SK-N-SH (cell line): ENCODE results near the gene PSME2. TPM values are rescaled to one million over a fixed set of nuclear protein-coding genes. Genes with fewer than 3 reads are reported as not detected.

ENCODE experiments used
- CTCF ChIA-PET: fragments of 300-600, 350-600 bp; formaldehyde crosslinking; extraction: SDS; loops from one replicate; lab custom pipeline; 2021; lab: Yijun Ruan, JAX
- POLR2A ChIA-PET: fragments of 350-600 bp; sonication (Branson Sonifier 250); formaldehyde crosslinking; extraction: SDS; loops from one replicate; lab custom pipeline; 2020; ENCODE audit warnings: antibody characterized with exemption, inconsistent platforms; lab: Yijun Ruan, JAX
- DNase-seq: peaks from one replicate; pipeline ENCODE4 v3.0.0; 2012
- H2AFZ ChIP-seq: fragments of 200-600 bp; sonication (generic); 2 replicates; pipeline ENCODE4 v1.8.1; 2016; ENCODE audit warnings: antibody characterized with exemption, mild to moderate bottlenecking, low read depth
- H3F3A ChIP-seq: fragments of 200-600 bp; sonication (generic); replicated peaks from 2 replicates; pipeline ENCODE3; 2016; ENCODE audit warnings: antibody characterized with exemption, mild to moderate bottlenecking; ENCODE audit not compliant: insufficient read depth
- H3K27ac ChIP-seq, 2 experiments: fragments of 200-500 bp in 1 of 2; fragments of 200-600 bp in 1 of 2; sonication (Bioruptor generic) in 1 of 2; sonication (generic), shearing (Covaris generic) in 1 of 2; 2 replicates each; pipeline versions ENCODE4 v1.5.1 to v1.6.1; 2014 to 2016; ENCODE audit warnings: low read depth in 2 of 2, inconsistent platforms in 1 of 2, low read length in 1 of 2, mild to moderate bottlenecking in 1 of 2, mixed read lengths in 1 of 2
- H3K27me3 ChIP-seq: fragments of 200-600 bp; sonication (generic), shearing (Covaris generic); 2 replicates; pipeline ENCODE4 v1.6.1; 2016; ENCODE audit warnings: mixed run types; ENCODE audit not compliant: insufficient read depth
- H3K36me3 ChIP-seq, 2 experiments: fragments of 200-500 bp in 1 of 2; fragments of 200-600 bp in 1 of 2; sonication (Bioruptor generic) in 1 of 2; sonication (generic) in 1 of 2; replicated peaks in 1 of 2; 2 replicates each; pipeline versions ENCODE3 to v1.5.1; 2014 to 2016; ENCODE audit warnings: low read length in 1 of 2, mild to moderate bottlenecking in 1 of 2; ENCODE audit not compliant: insufficient read depth in 2 of 2, control insufficient read depth in 1 of 2
- H3K4me1 ChIP-seq, 2 experiments: fragments of 200-500 bp in 1 of 2; fragments of 200-600 bp in 1 of 2; sonication (Bioruptor generic) in 1 of 2; sonication (generic), shearing (Covaris generic) in 1 of 2; 2 replicates each; pipeline versions ENCODE4 v1.5.1 to v1.6.1; 2014 to 2016; ENCODE audit warnings: low read depth in 1 of 2, low read length in 1 of 2, mixed run types in 1 of 2; ENCODE audit not compliant: insufficient read depth in 2 of 2, control insufficient read depth in 1 of 2
- H3K4me2 ChIP-seq: fragments of 200-600 bp; sonication (generic), shearing (Covaris generic); 2 replicates; pipeline ENCODE4 v1.6.1; 2017; ENCODE audit warnings: mixed run types
- H3K4me3 ChIP-seq, 2 experiments: fragments of 200-500 bp in 1 of 2; fragments of 200-600 bp in 1 of 2; sonication (Bioruptor generic) in 1 of 2; sonication (generic), shearing (Covaris generic) in 1 of 2; 2 replicates each; pipeline versions ENCODE4 v1.5.1 to v1.8.1; 2014 to 2016; ENCODE audit warnings: low read depth in 2 of 2, inconsistent platforms in 1 of 2, low read length in 1 of 2, mild to moderate bottlenecking in 1 of 2, mixed read lengths in 1 of 2, moderate library complexity in 1 of 2
- H3K79me2 ChIP-seq: fragments of 200-600 bp; sonication (generic); 2 replicates; pipeline ENCODE4 v1.8.1; 2017; ENCODE audit warnings: mild to moderate bottlenecking; ENCODE audit not compliant: insufficient read depth
- H3K9ac ChIP-seq: fragments of 200-600 bp; sonication (generic); 2 replicates; pipeline ENCODE4 v1.6.1; 2017; ENCODE audit warnings: mixed run types
- H3K9me2 ChIP-seq: fragments of 200-600 bp; sonication (generic); 2 replicates; pipeline ENCODE4 v1.6.1; 2017; ENCODE audit warnings: mixed run types
- H3K9me3 ChIP-seq: fragments of 200-600 bp; sonication (generic); 2 replicates; pipeline ENCODE4 v1.6.1; 2017; ENCODE audit warnings: mixed run types, mild to moderate bottlenecking, moderate library complexity
- H4K20me1 ChIP-seq: fragments of 200-600 bp; sonication (generic); 2 replicates; pipeline ENCODE4 v1.6.1; 2017; ENCODE audit warnings: mild to moderate bottlenecking, mixed run types; ENCODE audit not compliant: insufficient read depth
- ELF1 ChIP-seq: IDR thresholded peaks from 2 replicates; pipeline ENCODE4 v1.4.0; 2012
- EP300 ChIP-seq, 2 experiments: IDR thresholded peaks; 2 replicates each; pipeline versions ENCODE4 v1.4.0 to v1.6.1; 2012; ENCODE audit warnings: borderline replicate concordance in 1 of 2, low read depth in 1 of 2, low read length in 1 of 2
- IRF3 ChIP-seq: fragments of 150-350 bp; IDR thresholded peaks from 2 replicates; pipeline ENCODE4 v1.6.1; 2016; ENCODE audit warnings: mild to moderate bottlenecking, low read depth, low read length
- MAX ChIP-seq: IDR thresholded peaks from 2 replicates; pipeline ENCODE4 v1.4.0; 2012; ENCODE audit warnings: low read depth
- MXI1 ChIP-seq: IDR thresholded peaks from 2 replicates; pipeline ENCODE4 v1.6.1; 2012; ENCODE audit warnings: mild to moderate bottlenecking, low read depth, low read length, improper control_type of control experiment
- NRF1 ChIP-seq: IDR thresholded peaks from 2 replicates; pipeline ENCODE4 v1.6.1; 2012; ENCODE audit warnings: low read depth, mild to moderate bottlenecking, low read length
- POLR2AphosphoS5 ChIP-seq: IDR thresholded peaks from 2 replicates; pipeline ENCODE4 v1.6.1; 2012; ENCODE audit warnings: low read depth, low read length
- REST ChIP-seq: IDR thresholded peaks from 2 replicates; pipeline ENCODE4 v1.6.1; 2012; ENCODE audit warnings: mild to moderate bottlenecking, low read depth, low read length, moderate library complexity
- RFX5 ChIP-seq: IDR thresholded peaks from 2 replicates; pipeline ENCODE4 v1.6.1; 2012; ENCODE audit warnings: mild to moderate bottlenecking, improper control_type of control experiment, low read length
- RXRA ChIP-seq: IDR thresholded peaks from 2 replicates; pipeline ENCODE4 v1.4.0; 2012; ENCODE audit warnings: low read depth, mild to moderate bottlenecking, borderline replicate concordance
- SIN3A ChIP-seq: IDR thresholded peaks from 2 replicates; pipeline ENCODE4 v1.6.1; 2012; ENCODE audit warnings: low read depth, mild to moderate bottlenecking, low read length, moderate library complexity, borderline replicate concordance
- TAF1 ChIP-seq: IDR thresholded peaks from 2 replicates; pipeline ENCODE4 v1.6.1; 2012; ENCODE audit warnings: low read depth, mild to moderate bottlenecking, low read length, moderate library complexity, borderline replicate concordance
- WGBS: methylation state at CpG from one replicate; pipeline ENCODE4 v1.1.6; 2017; ENCODE audit warnings: low lambda C conversion rate; 5-methylcytosine and 5-hydroxymethylcytosine counted together
- polyA plus RNA-seq, 3 experiments: library from polyadenylated mRNA; depleted of rRNA; stranded (reverse); fragments of >200 nt; gene quantifications; 2 replicates each; pipeline ENCODE4 v1.2.3, GENCODE V29; 2012

PSME2 gene
- polyA plus RNA-seq, 1 of the 3 experiments (the other 2 are of a cell fraction), result 147 TPM

DNA sequence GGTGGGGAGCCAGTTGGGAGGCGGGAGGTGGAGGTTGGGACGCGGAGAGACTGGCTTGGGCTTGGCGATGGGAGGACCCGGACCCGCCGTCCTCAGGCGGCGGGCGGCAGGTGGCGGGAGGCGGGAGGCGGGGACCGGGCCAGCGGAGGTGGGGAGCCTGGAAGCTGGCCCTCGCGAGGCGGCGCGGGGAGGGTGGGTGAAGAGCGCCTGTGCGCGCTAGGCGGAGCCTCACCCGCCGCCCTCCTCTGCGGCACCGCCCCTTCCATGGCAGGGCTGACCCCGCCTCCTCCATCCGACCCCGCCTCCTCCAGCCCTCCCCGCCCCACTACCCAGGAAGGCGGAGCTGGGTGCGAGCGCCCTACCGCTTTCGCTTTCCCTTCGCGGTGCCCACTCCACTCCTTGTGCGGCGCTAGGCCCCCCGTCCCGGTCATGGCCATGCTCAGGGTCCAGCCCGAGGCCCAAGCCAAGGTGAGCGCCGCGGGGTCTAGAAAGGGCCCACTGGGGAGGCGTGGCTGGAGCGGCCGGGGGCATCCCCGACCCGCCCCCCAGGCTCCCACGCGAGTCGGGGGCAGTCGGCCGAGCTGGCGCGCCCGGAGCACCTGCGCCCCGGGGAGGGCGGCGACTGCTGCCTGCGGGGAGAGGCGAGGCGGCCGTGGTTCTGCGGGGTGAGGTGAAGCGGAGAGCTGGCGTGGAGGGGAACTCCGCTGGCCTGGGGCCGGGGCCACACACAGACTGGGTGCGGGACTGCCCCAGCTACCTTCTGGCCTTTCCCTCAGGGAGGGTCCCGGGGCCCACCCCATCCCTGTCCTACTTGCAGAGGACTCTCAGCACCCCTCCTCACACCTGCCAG is 10.4 kb downstream of the PSME2 start, which contains the start of gene PSME1:
Gene PSME1 (plus strand): TSS at position 361 of the 850 bp plus-strand sequence. CDS start 69 bp downstream, at position 430.
- Histone ChIP-seq H3K9me3 (no peaks in the 10 kb centered on the region), H3K9ac (peak within 1 kb of the TSS; percentile 94), H3F3A (peaks cover 5% of the 10 kb centered on the region), H2AFZ (peak within 1 kb of the TSS; percentile 98), H3K79me2 (peaks cover 33% of the 10 kb centered on the region), H3K9me2 (no peaks in the 10 kb centered on the region), H3K27me3 (no peaks in the 10 kb centered on the region), H3K36me3 (peaks cover 21 to 24% of the 10 kb centered on the region in 2 experiments), H3K4me3 (peak within 1 kb of the TSS; percentile 82 to 91), H3K4me2 (peak within 1 kb of the TSS; percentile 82), H4K20me1 (no peaks in the 10 kb centered on the region), H3K4me1 (peaks cover 6 to 35% of the 10 kb centered on the region in 2 experiments; a peak in 2 of 4 replicates), H3K27ac (peak within 1 kb of the TSS; percentile 52 to 83)
- TF ChIP-seq NRF1 (peak; percentile 61), EP300 (IDR thresholded peaks at IDR 0.05; ENCODE audit: borderline replicate concordance in 1 of 2, low read depth in 1 of 2, low read length in 1 of 2) (no peak), ELF1 (no peak), REST (no peak), MAX (peak; percentile 45; the same call in 1 of the 2 replicates), TAF1 (peak; percentile 50), POLR2AphosphoS5 (peak; percentile 67), RXRA (no peak), MXI1 (peak; percentile 44; the same call in 1 of the 2 replicates), IRF3 (no peak), SIN3A (0 out of 2 replicates have a peak, but pooled peaks have one; percentile 16), RFX5 (no peak)
- WGBS, result 0% methylated on average over 16 of the region's 75 CpGs
- peak; percentile 98 for DNase-seq
- CTCF ChIA-PET, result interaction anchor here (0.6 to 4.7 kb wide), 8 partner anchors 10 to 558 kb away, joined by 3 to 22 read pairs (median 3); partner anchors contain the start of genes DCAF11, IRF9, JPH4 and NRL
- POLR2A ChIA-PET, result interaction anchor here (0.6 to 3.0 kb wide), 14 partner anchors 9 to 610 kb away, joined by 3 to 21 read pairs (median 5); partner anchors contain the start of genes CARMIL3, DCAF11, IRF9 and NRL
